RCC 7860 (cell line): ENCODE results near the gene LY6G6C.
A peak's percentile ranks its signal among the peaks of the same experiment; 100 is the strongest.

Experiments used
- DNase-seq: peaks from one replicate; pipeline ENCODE4 v3.0.0-alpha.2; 2015; ENCODE audit warnings: low spot score
- FAIRE-seq: peaks from 2 replicates; lab custom pipeline; 2012; peaks lifted over from hg19 to GRCh38; lab: Jason Lieb, UNC

The LY6G6C gene, protein sequence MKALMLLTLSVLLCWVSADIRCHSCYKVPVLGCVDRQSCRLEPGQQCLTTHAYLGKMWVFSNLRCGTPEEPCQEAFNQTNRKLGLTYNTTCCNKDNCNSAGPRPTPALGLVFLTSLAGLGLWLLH

DNA sequence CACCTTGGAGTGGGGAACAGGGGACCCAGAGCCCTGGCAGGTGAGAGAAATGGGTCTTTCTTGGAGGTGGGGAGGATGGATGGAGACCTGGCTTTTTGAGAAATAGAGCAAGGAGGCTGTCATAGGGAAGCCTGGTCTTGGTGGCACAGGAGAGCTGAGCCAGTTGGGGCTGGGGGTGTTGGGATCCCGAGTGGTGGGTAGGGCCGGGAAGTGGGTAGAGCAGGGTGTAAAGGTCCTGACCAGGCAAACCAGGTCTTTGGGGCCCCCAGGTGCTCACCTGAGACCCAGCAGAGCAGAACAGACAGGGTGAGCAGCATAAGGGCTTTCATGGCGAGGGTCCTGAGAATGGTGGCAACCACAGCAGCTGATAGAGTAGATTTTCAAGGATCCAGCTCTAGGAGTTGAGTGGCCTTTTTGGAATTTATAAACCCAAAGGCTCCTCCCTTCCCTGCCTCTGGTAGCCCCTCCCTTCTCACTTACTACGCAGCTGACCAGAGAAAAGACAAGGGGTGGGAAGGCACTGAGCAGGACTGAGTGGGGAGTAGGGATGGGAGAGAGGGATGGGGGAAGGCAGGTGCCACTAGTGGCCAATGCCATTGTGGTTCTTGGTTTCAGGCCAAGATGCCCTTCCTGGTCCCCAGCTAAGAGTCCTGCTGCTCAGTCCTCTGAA lies at the start of gene LY6G6C:
LY6G6C (minus strand) TSS at position 396 of the 670 bp plus-strand sequence; CDS start at position 329, 67 bp downstream.
- FAIRE-seq (no peak), DNase-seq (no peak)

DNA sequence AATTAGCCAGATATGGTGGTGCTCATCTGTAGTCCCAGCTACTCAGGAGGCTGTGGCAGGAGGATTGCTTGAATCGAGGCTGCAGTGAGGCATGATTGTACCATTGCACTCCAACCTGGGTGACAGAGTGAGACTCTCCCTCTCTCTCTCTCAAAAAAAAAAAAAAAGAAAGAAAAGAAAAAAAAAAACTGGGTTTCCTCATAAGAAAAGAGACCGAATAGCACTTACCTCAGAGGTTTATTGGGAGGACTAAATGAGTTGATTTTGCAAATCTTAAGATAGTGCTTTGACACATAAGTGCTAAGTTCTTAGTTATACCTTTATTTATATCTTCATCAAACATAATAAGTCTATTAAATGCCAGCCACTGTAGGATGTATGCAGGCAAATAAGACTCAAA lies 49.3 kb upstream of the LY6G6C start:
- DNase-seq, result no peak
- no peak for FAIRE-seq

DNA sequence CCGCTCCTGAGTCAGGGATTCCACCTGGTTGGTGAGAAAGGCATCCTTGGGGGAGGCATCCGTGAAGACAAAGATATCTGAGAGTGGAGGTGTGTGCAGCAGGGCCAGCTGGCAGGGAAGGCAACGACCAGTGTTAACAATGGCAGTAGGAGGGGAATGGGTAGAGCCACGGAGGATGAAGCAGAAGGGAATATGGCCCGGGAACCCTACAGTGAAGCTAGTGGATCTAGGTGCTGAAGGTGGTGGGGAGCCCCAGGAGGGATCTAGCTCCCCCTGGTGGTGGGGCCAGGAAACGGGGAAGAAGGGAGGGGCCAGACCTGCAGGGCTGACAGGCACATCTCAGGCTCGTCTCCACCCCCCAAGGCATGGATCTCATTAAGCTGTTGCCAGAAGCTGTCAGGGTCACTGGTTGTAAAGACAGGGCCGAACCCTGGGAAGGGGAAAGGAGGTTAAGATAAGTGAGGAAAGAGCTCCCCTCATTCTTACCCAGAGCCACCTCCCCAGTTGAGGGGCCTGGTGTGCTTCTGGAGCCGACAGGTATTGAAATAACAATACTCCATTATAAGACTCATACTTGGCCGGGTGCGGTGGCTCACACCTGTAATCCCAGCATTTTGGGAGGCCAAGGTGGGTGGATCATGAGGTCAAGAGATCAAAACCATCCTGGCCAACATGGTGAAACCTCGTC lies 48.3 kb upstream of the LY6G6C start:
- peak; percentile 15 for DNase-seq
- no peak for FAIRE-seq

DNA sequence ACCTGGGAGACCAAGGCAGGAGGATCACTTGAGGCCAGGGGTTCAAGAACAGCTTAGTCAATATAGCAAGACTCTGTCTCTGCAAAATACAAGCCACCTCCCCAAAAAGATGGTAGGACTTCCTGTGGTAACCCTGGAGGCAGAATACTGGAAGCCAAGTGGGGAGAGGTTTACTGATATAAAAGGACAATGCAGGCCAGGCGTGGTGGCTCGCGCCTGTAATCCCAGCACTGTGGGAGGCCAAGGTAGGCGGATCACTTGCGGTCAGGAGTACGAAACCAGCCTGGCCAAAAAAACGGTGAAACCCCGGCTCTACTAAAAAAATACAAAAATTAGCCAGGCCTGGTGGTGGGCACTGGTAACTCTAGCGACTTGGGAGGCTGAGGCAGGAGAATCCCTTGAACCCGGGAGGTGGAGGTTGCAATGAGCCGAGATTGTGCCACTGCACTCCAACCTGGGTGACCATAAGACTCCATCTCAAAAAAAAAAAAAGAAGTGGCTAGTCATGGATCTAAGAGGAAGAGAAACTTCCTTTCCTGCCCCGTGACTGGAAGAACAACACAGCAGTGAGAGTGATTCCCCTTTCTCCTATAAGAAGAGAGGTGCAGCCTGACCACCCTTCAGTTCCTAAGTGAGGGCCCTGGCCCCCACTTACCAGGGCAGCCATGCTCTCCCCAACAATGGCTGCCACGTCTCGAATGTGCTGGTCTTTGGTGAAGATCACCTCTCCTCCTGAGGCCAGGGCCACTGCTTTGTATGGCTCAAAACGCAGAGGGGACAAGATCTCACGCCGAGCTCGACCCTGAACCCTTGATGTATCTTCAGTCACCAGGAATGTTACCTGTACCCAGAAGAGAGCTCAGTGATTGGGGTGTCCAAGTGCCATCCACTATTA lies 47.1 kb upstream of the LY6G6C start:
- no peak for DNase-seq

DNA sequence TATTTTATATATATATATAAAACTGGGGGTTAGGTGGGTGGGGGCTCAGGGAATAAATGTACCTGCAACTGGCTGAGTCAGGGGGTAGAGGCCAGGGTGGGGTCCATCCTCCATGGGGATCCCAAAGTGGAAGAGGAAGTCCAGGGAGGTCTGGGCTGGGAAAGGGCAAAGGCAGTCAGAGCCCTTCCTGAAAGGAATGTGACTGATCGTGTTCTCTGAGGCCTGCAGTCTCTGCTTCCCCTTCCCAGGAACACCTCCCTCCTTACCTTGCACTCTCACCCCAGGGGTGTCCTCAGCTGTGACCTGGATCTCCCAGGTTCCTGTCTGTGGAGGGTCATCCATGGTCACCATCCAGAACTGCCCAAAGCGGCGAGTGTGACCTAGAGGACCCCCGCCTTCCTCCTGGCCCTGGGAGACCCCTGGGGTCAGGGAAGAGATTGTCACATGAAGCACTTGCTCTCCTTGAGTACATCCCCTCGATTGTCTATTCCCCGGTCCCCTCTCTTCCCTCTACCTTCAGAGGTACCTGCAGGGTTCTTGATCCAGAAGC lies 45.6 kb upstream of the LY6G6C start:
- FAIRE-seq, result no peak
- DNase-seq, result no peak

More for the DNA sequence above, 47.1 kb upstream of the LY6G6C start:
- FAIRE-seq, result no peak

DNA sequence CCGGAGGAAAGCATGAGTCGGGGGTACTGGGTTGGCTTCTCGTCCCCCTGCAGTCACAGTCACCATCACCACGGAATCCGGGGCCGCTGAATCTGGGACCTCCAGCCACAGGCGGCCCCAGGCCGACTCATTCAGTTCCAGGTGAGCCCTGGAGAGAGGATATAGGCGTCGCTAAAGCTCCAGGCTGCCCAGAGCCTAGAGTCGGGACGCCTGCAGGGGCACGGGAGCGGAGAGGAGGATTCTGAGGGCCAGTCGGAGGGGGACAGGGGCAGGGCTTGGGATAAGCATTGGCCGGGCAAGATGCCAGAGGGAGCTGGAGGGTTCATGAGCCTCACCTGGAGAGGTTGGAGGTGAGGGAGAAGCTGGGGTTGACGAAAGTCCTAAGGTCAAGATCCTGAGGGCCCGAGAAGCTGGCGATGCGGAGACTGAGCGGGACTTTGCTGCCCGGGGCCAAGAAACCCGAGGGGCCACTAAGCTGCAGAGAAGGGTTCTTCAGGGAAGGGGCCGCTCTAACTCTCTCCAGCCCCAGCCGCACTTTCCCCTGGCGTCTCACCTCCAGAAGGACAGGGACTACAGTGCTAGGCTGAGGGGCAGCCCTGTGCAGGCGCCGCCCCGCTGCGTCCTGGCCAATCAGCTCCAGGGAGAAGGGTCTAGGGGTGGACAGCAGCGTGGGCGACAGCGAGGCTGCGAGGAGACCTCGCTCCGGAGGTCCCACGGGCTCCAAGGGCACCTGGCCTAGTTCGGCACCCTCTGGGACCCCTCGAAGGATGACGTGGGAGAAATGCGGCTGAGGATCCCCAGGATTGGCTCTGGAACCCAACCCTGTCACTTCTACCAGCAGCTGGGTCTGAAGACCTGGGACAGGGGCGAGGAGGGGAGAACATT lies 44.6 kb upstream of the LY6G6C start:
- DNase-seq, result no peak
- FAIRE-seq, result no peak

DNA sequence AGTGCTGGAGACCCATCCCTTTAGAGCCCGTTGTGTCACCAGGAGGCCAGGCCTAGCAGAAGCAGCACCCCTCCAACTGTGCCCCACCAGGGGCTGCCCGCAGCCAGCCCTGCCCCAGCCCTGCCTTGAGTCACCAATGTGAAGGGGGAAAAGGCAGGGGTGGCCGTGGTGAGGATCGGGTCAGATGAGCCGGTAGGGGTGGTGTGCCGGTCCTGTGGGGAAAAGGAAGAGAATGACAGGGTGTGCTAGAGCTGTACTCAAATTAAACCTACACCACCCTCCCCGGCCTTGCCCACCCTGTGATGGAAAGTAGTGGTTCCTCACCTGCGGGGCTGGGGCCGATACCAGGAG lies 44.0 kb upstream of the LY6G6C start:
- FAIRE-seq (no peak), DNase-seq (no peak)

DNA sequence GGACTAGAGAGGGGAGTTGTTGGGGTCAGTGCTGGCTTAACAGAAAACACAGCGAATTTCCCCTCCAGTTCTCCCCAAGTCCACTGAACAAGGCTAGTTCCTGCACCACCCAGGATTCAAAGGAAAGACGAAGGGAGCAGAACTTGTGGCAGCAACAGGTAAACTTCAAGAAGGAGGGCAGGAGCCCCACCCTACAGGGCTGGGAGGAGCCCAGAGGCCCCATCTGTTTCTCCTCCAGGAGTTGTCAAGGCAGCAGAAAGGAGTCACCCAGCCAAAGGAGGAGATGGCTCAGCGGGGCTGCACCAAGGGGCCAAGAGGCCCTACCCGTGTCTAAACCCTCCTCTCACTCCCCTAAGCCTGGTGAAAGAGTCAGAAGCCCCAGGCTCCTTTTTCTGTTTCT lies 42.7 kb upstream of the LY6G6C start:
- DNase-seq (no peak), FAIRE-seq (no peak)

DNA sequence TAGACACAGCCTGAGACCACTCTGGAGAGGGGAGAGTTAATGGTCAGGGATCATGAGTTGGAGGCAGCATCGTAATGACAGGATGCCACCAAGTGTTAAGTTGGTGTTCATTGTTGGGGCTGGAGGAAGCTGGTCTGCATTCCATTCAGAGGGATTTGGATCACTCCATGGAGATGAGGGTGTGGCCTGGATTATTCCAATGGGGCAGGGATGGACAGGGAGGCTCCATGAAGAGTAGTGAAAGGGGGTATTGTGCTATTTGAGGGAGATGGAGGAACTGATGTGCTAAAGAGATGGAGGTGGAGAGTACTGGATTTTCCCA lies 42.0 kb upstream of the LY6G6C start:
- DNase-seq (no peak), FAIRE-seq (no peak)

DNA sequence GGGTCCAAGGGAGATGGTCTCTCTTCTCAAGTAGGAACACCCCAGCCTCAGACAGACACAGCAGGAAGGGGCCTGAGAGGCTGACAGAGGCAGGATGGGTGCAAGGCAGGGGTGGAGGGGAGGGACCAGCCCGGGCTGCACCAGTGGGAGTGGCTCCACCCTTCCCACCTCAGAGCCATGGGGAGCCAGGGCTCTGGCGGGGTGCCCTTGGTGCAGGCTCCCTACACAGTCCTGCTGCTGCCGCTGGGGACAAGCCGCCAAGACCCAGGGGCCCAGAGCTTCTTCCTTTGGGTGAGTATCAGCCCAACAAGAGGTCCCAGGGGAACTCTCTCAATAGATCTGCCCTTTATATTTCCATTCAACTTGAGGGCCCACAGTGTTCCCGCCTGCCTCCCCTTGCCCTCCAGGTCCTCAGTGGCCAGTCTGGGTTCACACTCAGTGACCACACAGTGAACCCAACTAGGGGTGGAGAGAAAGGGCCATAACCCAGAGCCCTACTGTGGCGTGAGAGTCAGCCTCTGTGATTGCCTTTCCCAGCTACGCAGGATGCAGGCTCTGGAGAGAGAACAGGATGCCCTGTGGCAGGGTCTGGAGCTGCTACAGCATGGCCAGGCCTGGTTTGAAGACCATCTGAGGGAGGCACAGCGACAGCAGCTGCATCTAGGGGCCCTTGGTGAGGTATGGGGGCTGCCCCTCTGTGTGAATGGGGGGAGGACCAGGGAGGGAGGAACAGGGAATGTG lies 41.5 kb upstream of the LY6G6C start:
- DNase-seq, result no peak
- no peak for FAIRE-seq

DNA sequence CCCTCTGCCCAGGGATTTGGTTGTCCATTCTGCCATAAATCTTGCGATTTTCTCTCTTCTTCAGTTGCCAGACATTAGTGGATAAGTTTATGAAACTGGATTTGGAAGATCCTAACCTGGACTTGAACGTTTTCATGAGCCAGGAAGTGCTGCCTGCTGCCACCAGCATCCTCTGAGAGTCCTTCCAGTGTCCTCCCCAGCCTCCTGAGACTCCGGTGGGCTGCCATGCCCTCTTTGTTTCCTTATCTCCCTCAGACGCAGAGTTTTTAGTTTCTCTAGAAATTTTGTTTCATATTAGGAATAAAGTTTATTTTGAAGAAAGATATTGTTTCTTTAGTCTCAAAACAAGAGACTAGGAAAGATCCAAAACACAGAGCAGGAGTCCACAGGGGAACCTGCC lies 40.8 kb upstream of the LY6G6C start, which contains the start of gene SAPCD1:
SAPCD1 (plus strand) TSS at position 301 of the 400 bp plus-strand sequence. CDS start 399 bp downstream, outside the sequence.
- DNase-seq, result no peak
- no peak for FAIRE-seq

DNA sequence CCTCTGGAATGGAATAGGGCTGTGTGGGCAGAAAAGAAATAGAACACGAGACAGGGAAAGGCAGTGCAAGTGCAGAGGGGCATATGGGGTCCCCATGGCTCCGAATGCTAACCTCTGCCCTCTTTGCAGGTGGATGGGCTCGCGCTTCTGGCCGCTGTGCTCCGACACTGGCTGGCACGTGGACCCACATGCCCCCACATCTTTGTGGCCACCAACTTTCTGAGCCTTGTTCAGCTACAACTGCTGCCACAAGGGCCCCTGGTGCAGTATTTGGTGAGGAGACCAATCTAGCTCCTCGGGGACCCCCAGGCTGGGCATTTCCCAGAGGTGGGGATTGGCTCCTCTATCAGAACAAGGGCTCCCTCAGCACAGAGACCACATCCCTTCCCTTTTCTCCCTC lies 39.8 kb upstream of the LY6G6C start:
- FAIRE-seq (no peak), DNase-seq (no peak)

DNA sequence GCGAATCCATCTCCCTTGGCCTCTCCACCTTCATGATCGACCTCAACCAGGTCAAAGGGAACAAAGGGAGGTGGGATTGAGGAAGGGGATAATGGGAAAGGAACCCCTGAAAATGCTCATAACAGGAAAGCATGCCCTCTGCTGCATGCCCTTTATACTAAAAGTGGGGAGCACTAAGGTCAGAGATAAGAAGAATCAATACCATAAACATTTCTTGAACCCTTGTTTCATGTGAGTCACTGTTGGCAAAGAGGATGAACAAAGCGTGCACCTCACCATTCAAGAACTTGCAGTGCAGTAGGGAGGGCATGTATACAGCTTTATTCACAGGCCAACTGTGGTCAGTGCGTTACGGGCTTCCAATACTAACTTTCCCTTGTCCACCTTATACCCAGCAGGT lies 39.2 kb upstream of the LY6G6C start:
- FAIRE-seq, result no peak

DNA sequence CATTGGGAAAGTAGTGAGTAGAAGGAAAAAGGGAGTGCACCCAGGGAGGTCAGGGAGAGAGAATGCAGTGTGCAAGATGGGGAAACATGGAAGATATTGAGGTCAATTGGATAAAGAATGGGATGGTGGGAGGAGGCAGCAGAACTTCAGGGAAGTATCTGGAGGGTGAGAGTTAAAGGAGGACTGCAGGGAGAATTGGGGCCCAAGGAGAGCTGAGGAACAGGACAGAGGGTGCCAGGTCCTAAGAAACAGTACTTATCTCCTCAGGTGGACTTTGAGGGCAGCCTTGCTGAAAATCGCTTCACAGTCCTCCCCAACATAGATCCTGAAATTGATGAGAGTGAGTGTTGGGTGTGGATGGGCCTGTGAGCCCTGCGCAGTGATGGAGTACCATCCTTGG lies 36.7 kb upstream of the LY6G6C start:
- no peak for FAIRE-seq
- no peak for DNase-seq

More for the DNA sequence above, 39.2 kb upstream of the LY6G6C start:
- no peak for DNase-seq

DNA sequence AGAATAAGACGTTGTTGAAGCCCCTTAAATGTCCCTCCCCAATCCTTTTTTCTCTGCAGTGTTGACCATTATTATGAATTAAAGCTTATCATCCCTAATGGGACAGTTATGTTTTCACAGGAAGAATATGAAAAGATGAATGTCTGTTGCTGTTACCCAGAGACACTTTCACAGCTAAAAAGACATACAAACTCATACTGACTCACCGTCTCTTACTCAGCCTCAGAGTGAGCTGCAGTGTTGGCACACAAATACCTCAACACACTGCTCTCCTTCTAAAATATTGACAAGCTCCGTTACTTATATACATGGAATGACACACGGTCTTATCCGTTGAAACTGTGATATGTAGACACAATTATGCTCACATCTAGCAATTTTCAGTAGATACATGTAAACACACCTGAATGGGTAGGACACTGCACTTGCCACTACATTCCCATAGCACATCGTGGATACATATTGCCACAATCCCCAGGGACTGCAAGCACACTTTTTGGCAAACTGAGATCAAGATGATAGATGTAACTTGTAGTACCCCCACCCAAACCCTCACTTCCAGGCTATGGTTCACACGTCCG lies 31.3 kb upstream of the LY6G6C start:
- DNase-seq, result peak; percentile 70
- peak; percentile 63 for FAIRE-seq

DNA sequence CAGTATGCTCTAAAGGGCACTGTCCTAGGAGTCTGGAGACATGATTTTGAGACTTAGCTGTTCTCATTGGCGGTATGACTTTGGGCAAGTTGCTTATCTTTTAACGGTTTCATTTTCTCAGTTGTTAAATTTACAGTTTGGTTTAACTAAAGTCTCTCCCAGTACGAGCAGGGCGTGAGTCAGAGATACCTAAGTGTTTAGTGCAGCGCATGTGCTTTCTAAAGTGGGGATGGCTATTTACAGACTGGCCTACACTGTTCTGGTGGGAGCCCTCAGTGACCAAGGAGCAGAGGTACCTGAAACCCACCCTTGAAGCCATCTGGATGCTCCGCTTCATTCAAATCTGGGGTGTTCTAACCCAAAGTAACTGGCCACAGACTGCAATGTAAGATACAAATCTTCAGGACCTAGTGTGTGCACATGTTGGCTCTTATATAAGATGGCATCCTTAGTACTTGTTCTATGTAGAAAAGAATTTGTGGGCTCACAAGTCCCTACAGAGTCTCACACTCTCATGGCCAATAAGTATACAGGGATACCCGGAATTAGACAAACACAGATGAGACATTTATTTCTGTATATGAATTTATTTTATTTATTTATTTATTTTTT lies 29.0 kb upstream of the LY6G6C start:
- FAIRE-seq, result no peak

DNA sequence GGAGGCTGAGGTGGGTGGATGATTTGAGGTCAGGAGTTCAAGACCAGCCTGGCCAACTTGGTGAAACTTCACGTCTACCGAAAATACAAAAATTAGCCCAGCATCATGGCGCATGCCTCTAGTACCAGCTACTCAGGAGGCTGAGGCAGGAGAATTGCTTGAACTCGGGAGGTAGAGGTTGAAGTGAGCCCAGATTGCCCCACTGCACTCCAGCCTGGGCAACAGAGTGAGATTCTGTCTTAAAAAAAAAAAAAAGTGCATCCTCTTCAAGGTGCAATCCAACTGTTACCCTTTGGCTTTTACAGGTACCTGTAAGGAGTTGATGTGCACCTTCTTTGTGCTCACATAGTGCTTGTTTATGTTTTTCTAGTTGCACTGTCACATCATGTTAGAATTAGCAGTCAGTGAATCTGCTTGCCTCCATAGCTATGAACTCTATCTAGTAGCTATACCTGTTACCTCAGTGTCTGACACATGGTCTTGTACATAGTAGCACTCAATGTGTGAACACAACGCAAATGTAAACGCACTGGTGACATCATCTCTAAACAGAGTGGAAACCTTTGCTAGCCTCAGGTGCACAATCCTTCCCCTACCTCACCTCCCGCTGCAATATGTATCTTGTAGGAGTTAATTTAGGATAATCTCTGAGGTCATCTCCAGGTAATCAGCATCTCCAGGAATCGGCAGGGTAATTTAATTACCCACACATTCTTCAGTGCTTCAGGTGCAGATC lies 27.9 kb upstream of the LY6G6C start:
- FAIRE-seq (no peak), DNase-seq (no peak)

More for the DNA sequence above, 29.0 kb upstream of the LY6G6C start:
- no peak for DNase-seq

DNA sequence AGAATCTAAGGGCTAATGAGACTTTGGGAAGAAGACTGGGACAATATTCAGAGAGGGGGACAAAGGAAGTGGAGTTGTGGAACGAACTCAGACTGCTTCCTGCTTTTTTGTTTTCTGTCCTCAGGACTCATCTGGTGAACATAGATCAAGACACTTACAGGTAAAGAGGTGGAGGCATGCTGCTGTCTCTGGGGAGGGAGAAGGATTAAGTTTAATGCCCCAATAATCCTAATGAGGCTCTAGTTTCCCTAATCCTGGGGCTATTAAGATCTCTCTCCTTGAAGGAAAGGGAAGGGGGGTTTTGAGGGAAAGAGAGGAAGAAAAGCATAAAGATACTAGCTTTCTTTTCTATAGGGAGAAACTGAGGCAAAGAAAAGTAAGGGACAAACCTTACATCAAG lies 22.9 kb upstream of the LY6G6C start:
- DNase-seq, result no peak
- no peak for FAIRE-seq
